Mammary epithelial cell (primary cell): ENCODE data around the gene MSRB1.
A peak's percentile ranks its signal among the peaks of the same experiment; 100 is the strongest.

Source experiments
- EZH2 ChIP-seq: IDR thresholded peaks from 2 replicates; pipeline ENCODE4 v1.6.1; 2012; ENCODE audit warnings: low read length, inconsistent platforms, borderline replicate concordance
- TF ChIP-seq, protein P1 (sequence below), 2 donors: IDR thresholded peaks in 1 of 2; conservative IDR thresholded peaks in 1 of 2; 2 replicates each; pipeline ENCODE4 v1.5.1; 2011 to 2012; ENCODE audit warnings: inconsistent platforms in 2 of 2, low read length in 2 of 2, mild to moderate bottlenecking in 2 of 2, control low read depth in 1 of 2, low read depth in 1 of 2; ENCODE audit not compliant: insufficient read depth in 1 of 2; ENCODE audit errors: extremely low read depth in 1 of 2

DNA sequence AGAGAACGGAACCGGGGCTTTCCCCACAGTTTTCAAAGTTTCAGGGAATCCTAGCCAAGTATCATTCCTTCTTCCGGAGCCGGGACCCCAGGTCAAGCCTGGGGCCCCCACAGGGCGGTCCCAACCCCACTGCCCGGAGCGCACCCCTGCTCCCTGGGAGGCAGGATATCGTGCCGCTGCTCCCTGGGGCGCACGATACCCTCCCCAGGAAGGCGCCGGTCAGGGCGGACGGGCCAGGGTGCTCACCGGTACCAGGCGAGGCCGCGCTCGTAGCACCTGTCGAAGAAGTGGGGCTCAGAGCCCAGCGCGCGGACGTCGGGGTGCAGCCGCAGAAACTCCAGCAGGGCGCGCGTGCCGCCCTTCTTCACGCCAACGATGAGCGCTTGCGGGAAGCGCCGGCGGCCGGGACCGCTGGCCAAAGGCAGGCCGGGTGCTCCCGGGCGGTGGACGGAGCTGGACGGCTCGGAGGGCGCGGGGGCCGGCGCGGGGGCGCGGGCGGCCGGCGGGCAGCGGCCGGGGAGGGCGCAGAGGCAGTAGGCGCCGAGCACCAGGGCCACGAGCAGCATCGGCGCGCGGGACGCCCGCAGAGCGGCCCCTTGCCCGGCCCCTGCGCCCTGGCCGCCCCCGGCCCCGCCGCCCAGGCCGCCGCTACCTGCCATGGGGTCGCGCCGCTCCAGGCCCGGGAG is 25.2 kb downstream of the MSRB1 start:
- TF ChIP-seq, protein P1, sequence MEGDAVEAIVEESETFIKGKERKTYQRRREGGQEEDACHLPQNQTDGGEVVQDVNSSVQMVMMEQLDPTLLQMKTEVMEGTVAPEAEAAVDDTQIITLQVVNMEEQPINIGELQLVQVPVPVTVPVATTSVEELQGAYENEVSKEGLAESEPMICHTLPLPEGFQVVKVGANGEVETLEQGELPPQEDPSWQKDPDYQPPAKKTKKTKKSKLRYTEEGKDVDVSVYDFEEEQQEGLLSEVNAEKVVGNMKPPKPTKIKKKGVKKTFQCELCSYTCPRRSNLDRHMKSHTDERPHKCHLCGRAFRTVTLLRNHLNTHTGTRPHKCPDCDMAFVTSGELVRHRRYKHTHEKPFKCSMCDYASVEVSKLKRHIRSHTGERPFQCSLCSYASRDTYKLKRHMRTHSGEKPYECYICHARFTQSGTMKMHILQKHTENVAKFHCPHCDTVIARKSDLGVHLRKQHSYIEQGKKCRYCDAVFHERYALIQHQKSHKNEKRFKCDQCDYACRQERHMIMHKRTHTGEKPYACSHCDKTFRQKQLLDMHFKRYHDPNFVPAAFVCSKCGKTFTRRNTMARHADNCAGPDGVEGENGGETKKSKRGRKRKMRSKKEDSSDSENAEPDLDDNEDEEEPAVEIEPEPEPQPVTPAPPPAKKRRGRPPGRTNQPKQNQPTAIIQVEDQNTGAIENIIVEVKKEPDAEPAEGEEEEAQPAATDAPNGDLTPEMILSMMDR (conservative IDR thresholded peaks at IDR 0.05 in 1 of 2, IDR thresholded peaks at IDR 0.05 in 1 of 2; ENCODE audit: extremely low read depth in 1 of 2, insufficient read depth in 1 of 2, low read depth in 1 of 2, low read length in 2 of 2), result no peak
- TF ChIP-seq EZH2, result peak; percentile 89
